GM18508 (cell line): ENCODE data around the gene BTN2A1.
"Not testable (repeated sequence)": the region's sequence is repeated elsewhere in the genome, so short reads cannot be mapped to it uniquely, and the experiment has no call there.

Experiments
- ATAC-seq: cut with Tn5 transposase; IDR thresholded peaks from one replicate; pipeline ENCODE4 v1.9.1; 2021; ENCODE audit warnings: moderate number of reproducible peaks; ENCODE audit not compliant: insufficient read depth, unreplicated experiment

BTN2A1 gene

GRCh38 chr6:26431258-26432172 is 26.2 kb upstream of the BTN2A1 start:
- no peak for ATAC-seq

DNA sequence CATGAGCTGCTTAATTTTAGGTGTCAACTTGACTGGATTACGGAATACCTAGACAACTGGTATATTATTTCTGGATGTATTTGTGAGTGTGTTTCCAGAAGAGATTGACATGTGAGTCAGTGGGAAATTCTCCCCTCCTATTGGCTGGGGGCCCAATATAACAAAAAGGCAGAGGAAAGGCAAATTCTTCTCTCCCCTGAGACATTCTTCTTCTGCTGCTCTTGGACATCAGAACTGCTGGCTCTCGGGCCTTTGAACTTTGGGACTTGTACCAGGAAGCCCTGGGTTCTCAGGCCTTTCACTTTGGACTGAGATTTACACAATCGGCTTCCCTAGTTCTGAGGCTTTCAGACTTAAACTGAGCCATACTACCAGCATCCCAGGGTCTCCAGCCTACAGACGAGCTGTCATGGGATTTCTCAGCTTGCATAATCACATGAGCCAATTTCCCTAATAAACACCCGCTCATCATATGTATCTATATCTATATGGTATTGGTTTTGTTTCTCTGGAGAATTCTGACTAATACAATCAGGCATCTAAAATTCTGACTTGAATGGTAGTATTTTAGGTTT is 25.0 kb upstream of the BTN2A1 start:
- ATAC-seq = no peak

- not testable (repeated sequence) for ATAC-seq
Measured at GRCh38 chr6:26433680-26434079, 24.1 kb upstream of the BTN2A1 start.

GRCh38 chr6:26436018-26436417 is 21.7 kb upstream of the BTN2A1 start:
- no peak for ATAC-seq

- ATAC-seq = no peak
Measured at GRCh38 chr6:26437550-26437949, 20.2 kb upstream of the BTN2A1 start.

- no peak for ATAC-seq
Measured at GRCh38 chr6:26438000-26438399, 19.8 kb upstream of the BTN2A1 start.

DNA sequence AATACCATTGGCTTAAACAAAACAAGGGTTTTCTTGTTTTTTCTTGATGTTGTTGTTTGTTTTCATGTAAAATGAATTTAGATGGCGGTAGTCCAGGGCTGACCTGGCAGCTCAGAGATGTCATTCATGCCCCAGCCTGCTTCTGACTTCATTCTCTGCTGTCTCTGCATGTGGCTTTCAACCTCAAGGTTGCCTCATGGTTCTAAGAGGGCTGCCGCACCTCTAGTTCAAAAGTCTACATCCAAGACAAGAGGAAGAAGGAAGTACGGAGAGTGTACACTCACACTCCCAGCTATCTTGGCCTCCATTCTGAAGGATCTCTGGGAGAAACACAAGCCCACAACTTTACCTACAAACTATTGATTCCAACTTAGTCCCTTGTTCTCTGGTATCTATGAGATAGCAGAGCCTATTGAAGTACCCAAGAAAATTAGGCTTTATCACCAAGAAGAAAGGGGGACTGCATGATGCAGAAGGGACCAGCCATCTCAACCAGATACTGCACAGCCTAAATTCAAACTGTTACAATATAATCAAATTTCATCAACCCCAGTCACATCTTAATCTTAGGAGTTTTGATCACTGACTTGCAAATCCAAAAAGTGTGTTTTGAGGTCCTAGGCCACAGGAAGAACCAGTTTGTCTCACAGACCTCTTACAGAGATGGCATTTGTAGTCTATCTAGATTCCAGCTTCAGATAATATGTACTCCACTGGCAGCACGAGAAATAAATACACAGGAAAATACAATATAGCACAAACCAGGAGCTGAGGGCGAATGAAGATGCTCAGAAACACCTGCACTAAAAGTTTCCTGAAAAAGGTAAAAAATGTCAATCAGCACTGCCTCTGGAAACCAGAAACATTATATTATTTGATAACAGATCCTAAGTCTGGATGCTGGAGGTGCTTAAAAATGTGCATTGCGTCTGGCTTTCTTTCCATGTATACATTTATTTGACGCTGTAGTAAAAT is 18.3 kb upstream of the BTN2A1 start:
- ATAC-seq = no peak

- no peak for ATAC-seq
Measured at GRCh38 chr6:26440977-26441358, 16.8 kb upstream of the BTN2A1 start.

GRCh38 chr6:26441977-26442376 is 15.8 kb upstream of the BTN2A1 start:
- no peak for ATAC-seq

DNA sequence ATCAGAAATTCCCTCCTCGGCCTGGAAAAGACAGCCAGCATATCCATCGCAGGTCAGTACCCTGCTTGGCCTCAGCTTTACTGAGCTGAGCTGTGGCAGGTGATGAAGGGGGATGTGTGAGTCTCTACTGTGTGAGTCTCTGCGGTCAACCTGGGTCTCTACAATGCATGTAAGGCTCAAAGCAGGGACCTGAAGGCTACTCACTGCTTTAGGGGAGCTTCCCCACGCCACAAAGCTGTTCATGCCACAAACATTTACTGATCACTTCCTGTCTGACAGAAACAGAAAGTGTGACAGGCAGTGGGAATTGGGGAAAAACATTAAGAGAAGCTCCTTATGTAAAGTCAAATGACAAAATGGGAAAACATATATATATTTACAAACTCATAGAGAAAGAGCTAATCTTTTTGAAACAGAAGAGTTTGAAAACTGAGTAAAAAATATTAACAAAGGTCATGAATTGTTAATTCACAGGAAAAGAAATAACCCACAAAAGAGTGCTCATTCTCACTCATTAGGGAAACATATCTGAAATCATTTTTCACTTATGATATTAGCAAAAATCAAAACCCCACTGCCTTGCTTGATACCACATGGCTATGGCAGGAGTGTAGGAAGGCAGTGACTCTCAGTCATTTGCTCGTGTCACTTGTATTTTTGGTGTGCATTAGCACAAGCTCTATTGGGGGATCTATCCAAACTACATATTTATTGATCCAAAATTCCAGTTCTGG is 11.7 kb upstream of the BTN2A1 start:
- ATAC-seq = peak; percentile 66

DNA sequence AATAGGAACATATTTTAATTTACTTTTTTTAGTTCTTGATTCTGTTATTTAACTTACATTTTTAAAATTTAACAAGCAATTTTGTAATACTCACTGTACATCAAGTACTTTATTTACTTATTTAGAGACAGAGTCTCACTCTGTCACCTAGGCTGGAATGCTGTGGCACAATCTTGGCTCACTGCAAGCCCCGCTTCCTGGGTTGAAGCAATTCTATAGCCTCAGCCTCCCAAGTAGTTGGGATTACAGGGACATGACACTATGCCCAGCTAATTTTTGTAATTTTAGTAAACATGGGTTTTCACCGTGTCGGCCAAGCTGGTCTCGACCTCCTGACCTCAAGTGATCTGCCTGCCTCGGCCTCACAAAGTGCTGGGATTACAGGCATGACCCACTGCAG is 10.5 kb upstream of the BTN2A1 start:
- ATAC-seq = no peak

DNA sequence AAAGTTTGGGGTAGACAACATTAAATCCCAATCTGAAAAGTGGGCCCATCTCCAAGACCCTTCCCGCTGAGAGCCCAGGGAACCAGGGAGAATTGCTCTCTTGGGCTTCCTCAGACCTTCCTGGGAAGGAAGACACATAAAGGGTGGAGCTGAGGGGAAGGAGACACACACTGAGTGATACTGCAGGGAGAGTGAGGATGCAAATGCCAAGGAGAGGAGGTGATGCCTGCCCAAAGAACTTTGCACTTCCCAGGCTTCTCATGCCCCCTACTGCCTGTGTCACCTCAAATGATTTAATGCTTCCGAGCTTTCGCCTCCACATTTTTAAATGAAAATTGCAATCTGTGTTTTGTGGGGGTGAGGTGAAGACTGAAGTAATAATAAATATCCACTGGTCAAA is 7.5 kb upstream of the BTN2A1 start:
- ATAC-seq = no peak

- ATAC-seq = no peak
Measured at GRCh38 chr6:26452631-26453235, 5.0 kb upstream of the BTN2A1 start.

DNA sequence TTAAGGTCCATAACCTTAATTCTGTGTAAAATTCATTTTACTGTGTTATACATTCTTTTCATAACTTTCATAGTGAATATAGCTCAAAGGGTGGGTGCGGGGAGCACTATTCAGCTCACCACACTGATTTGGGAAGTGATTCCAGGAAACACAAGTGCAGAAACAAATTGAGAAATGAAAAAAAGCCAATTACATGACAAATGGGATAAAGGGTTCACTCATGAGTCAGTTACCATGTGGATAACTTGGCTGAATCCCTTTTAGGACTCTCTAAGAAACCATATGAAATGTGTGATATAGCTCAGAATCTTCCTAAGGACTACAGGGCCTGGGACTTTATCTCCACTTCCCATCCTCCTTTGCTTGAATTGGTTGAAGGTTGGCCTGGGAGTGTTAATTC is 3.1 kb upstream of the BTN2A1 start:
- ATAC-seq = no peak

DNA sequence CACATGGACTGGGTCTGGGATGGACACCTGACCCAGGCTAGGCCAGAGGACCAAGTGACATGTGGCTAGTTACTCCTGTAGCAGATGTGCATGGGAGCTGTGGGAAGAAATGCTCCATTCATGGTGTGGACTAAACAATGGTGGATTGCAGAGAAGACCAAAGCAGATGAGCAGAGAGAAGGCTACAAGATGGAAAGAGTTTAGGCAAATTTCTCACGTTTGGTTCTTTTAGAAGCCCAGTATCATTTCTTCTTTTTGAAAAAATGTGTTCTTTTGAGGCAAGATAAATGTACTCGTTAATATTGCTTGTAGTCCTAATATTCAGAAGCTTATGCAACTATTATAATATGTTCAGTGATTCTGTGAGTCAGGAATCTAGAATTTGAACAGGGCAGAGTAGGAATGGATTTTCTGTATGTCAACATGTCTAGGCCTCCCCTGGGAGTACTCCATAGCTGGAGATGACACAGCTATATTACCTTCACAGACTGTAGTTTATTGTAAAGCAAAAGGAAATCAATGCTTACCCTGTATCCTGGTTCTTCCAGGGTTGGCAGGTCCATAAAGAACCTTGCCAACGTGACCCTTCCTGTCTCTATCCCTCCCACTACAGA is 2.3 kb upstream of the BTN2A1 start:
- ATAC-seq = no peak

DNA sequence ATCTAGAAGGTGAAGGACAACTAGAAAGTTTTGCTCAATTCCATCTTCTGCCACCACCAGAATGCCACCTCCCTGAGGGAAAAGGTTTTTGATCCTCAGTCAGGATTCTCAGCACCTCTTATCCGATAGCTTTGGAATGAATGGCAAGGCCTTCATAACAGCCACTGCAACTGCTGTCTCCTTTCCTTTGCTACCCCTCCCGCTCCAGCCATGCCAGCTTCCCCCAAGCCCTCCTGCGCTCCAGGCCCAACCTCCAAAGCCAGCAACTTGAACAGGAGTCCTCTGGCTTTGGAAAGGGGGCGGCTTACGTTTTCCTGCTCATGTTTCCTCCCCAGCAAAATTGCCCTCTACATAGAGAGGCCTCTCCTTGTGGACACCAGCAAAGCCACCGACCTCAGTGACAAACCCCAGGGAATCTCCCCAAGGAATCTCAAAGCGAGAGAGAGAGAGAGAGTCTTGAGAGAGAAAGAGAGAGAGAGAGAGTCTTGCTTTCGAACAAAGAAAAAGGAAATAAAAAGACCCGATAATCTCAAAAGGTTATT is 420 bp upstream of the BTN2A1 start:
- ATAC-seq = no peak

- no peak for ATAC-seq
Measured at GRCh38 chr6:26459023-26459810, 1.5 kb downstream of the BTN2A1 start.

GRCh38 chr6:26461353-26461752 is 3.6 kb downstream of the BTN2A1 start:
- ATAC-seq = not testable (repeated sequence)
